SK-N-SH (cell line): ENCODE data around the gene TBX1. TPM values are rescaled to one million over a fixed set of nuclear protein-coding genes. Genes with fewer than 3 reads are reported as not detected.
A peak's percentile ranks its signal among the peaks of the same experiment; 100 is the strongest.

ENCODE experiments used
- CTCF ChIA-PET: fragments of 300-600, 350-600 bp; formaldehyde crosslinking; extraction: SDS; loops from one replicate; lab custom pipeline; 2021; lab: Yijun Ruan, JAX
- POLR2A ChIA-PET: fragments of 350-600 bp; sonication (Branson Sonifier 250); formaldehyde crosslinking; extraction: SDS; loops from one replicate; lab custom pipeline; 2020; ENCODE audit warnings: antibody characterized with exemption, inconsistent platforms; lab: Yijun Ruan, JAX
- DNase-seq: peaks from one replicate; pipeline ENCODE4 v3.0.0; 2012
- H2AFZ ChIP-seq: fragments of 200-600 bp; sonication (generic); 2 replicates; pipeline ENCODE4 v1.8.1; 2016; ENCODE audit warnings: antibody characterized with exemption, mild to moderate bottlenecking, low read depth
- H3F3A ChIP-seq: fragments of 200-600 bp; sonication (generic); replicated peaks from 2 replicates; pipeline ENCODE3; 2016; ENCODE audit warnings: antibody characterized with exemption, mild to moderate bottlenecking; ENCODE audit not compliant: insufficient read depth
- H3K27ac ChIP-seq, 2 experiments: fragments of 200-500 bp in 1 of 2; fragments of 200-600 bp in 1 of 2; sonication (Bioruptor generic) in 1 of 2; sonication (generic), shearing (Covaris generic) in 1 of 2; 2 replicates each; pipeline versions ENCODE4 v1.5.1 to v1.6.1; 2014 to 2016; ENCODE audit warnings: low read depth in 2 of 2, inconsistent platforms in 1 of 2, low read length in 1 of 2, mild to moderate bottlenecking in 1 of 2, mixed read lengths in 1 of 2
- H3K27me3 ChIP-seq: fragments of 200-600 bp; sonication (generic), shearing (Covaris generic); 2 replicates; pipeline ENCODE4 v1.6.1; 2016; ENCODE audit warnings: mixed run types; ENCODE audit not compliant: insufficient read depth
- H3K36me3 ChIP-seq, 2 experiments: fragments of 200-500 bp in 1 of 2; fragments of 200-600 bp in 1 of 2; sonication (Bioruptor generic) in 1 of 2; sonication (generic) in 1 of 2; replicated peaks in 1 of 2; 2 replicates each; pipeline versions ENCODE3 to v1.5.1; 2014 to 2016; ENCODE audit warnings: low read length in 1 of 2, mild to moderate bottlenecking in 1 of 2; ENCODE audit not compliant: insufficient read depth in 2 of 2, control insufficient read depth in 1 of 2
- H3K4me1 ChIP-seq, 2 experiments: fragments of 200-500 bp in 1 of 2; fragments of 200-600 bp in 1 of 2; sonication (Bioruptor generic) in 1 of 2; sonication (generic), shearing (Covaris generic) in 1 of 2; 2 replicates each; pipeline versions ENCODE4 v1.5.1 to v1.6.1; 2014 to 2016; ENCODE audit warnings: low read depth in 1 of 2, low read length in 1 of 2, mixed run types in 1 of 2; ENCODE audit not compliant: insufficient read depth in 2 of 2, control insufficient read depth in 1 of 2
- H3K4me2 ChIP-seq: fragments of 200-600 bp; sonication (generic), shearing (Covaris generic); 2 replicates; pipeline ENCODE4 v1.6.1; 2017; ENCODE audit warnings: mixed run types
- H3K4me3 ChIP-seq, 2 experiments: fragments of 200-500 bp in 1 of 2; fragments of 200-600 bp in 1 of 2; sonication (Bioruptor generic) in 1 of 2; sonication (generic), shearing (Covaris generic) in 1 of 2; 2 replicates each; pipeline versions ENCODE4 v1.5.1 to v1.8.1; 2014 to 2016; ENCODE audit warnings: low read depth in 2 of 2, inconsistent platforms in 1 of 2, low read length in 1 of 2, mild to moderate bottlenecking in 1 of 2, mixed read lengths in 1 of 2, moderate library complexity in 1 of 2
- H3K79me2 ChIP-seq: fragments of 200-600 bp; sonication (generic); 2 replicates; pipeline ENCODE4 v1.8.1; 2017; ENCODE audit warnings: mild to moderate bottlenecking; ENCODE audit not compliant: insufficient read depth
- H3K9ac ChIP-seq: fragments of 200-600 bp; sonication (generic); 2 replicates; pipeline ENCODE4 v1.6.1; 2017; ENCODE audit warnings: mixed run types
- H3K9me2 ChIP-seq: fragments of 200-600 bp; sonication (generic); 2 replicates; pipeline ENCODE4 v1.6.1; 2017; ENCODE audit warnings: mixed run types
- H3K9me3 ChIP-seq: fragments of 200-600 bp; sonication (generic); 2 replicates; pipeline ENCODE4 v1.6.1; 2017; ENCODE audit warnings: mixed run types, mild to moderate bottlenecking, moderate library complexity
- H4K20me1 ChIP-seq: fragments of 200-600 bp; sonication (generic); 2 replicates; pipeline ENCODE4 v1.6.1; 2017; ENCODE audit warnings: mild to moderate bottlenecking, mixed run types; ENCODE audit not compliant: insufficient read depth
- CHD2 ChIP-seq: fragments of 150-350 bp; IDR thresholded peaks from 2 replicates; pipeline ENCODE4 v1.6.1; 2018; ENCODE audit warnings: low read length; ENCODE audit not compliant: partially characterized antibody
- FOSL2 ChIP-seq: IDR thresholded peaks from 2 replicates; pipeline ENCODE4 v1.4.0; 2012; ENCODE audit warnings: low read depth, mild to moderate bottlenecking, moderate library complexity, borderline replicate concordance
- GABPA ChIP-seq: IDR thresholded peaks from 2 replicates; pipeline ENCODE4 v1.4.0; 2012; ENCODE audit warnings: low read depth, mild to moderate bottlenecking
- GATA2 ChIP-seq: sonication (generic); formaldehyde crosslinking; IDR thresholded peaks from 2 replicates; pipeline ENCODE4 v1.5.0; 2020; ENCODE audit warnings: mild to moderate bottlenecking, missing genetic modification reagents
- NRF1 ChIP-seq: IDR thresholded peaks from 2 replicates; pipeline ENCODE4 v1.6.1; 2012; ENCODE audit warnings: low read depth, mild to moderate bottlenecking, low read length
- RCOR1 ChIP-seq: fragments of 150-350 bp; IDR thresholded peaks from 2 replicates; pipeline ENCODE4 v1.6.1; 2017; ENCODE audit warnings: antibody characterized with exemption, low read length
- RFX5 ChIP-seq: IDR thresholded peaks from 2 replicates; pipeline ENCODE4 v1.6.1; 2012; ENCODE audit warnings: mild to moderate bottlenecking, improper control_type of control experiment, low read length
- RXRA ChIP-seq: IDR thresholded peaks from 2 replicates; pipeline ENCODE4 v1.4.0; 2012; ENCODE audit warnings: low read depth, mild to moderate bottlenecking, borderline replicate concordance
- SMC3 ChIP-seq: IDR thresholded peaks from 2 replicates; pipeline ENCODE4 v1.6.1; 2012; ENCODE audit warnings: low read depth, low read length, improper control_type of control experiment
- TAF1 ChIP-seq: IDR thresholded peaks from 2 replicates; pipeline ENCODE4 v1.6.1; 2012; ENCODE audit warnings: low read depth, mild to moderate bottlenecking, low read length, moderate library complexity, borderline replicate concordance
- TCF12 ChIP-seq: IDR thresholded peaks from 2 replicates; pipeline ENCODE4 v1.4.0; 2012
- TEAD4 ChIP-seq: IDR thresholded peaks from 2 replicates; pipeline ENCODE4 v1.4.0; 2012; ENCODE audit warnings: mild to moderate bottlenecking, borderline replicate concordance; ENCODE audit not compliant: insufficient read depth
- YY1 ChIP-seq: IDR thresholded peaks from 2 replicates; pipeline ENCODE4 v1.4.0; 2012; ENCODE audit warnings: low read depth, mild to moderate bottlenecking
- WGBS: methylation state at CpG from one replicate; pipeline ENCODE4 v1.1.6; 2017; ENCODE audit warnings: low lambda C conversion rate; 5-methylcytosine and 5-hydroxymethylcytosine counted together
- polyA plus RNA-seq, 3 experiments: library from polyadenylated mRNA; depleted of rRNA; stranded (reverse); fragments of >200 nt; gene quantifications; 2 replicates each; pipeline ENCODE4 v1.2.3, GENCODE V29; 2012
- TF ChIP-seq, protein P1 (sequence below): fragments of 200-600 bp; sonication (generic); IDR thresholded peaks from 2 replicates; pipeline ENCODE4 v1.6.1; 2017; ENCODE audit warnings: antibody characterized with exemption, mild to moderate bottlenecking, moderate library complexity
- TF ChIP-seq, protein P2 (sequence below): IDR thresholded peaks from 2 replicates; pipeline ENCODE4 v1.4.0; 2012; ENCODE audit warnings: low read depth, borderline replicate concordance
- TF ChIP-seq, protein P3 (sequence below): IDR thresholded peaks from 2 replicates; pipeline ENCODE4 v1.4.0; 2012; ENCODE audit warnings: low read depth
- TF ChIP-seq, protein P4 (sequence below): fragments of 150-350 bp; IDR thresholded peaks from 2 replicates; pipeline ENCODE4 v1.6.1; 2016; ENCODE audit warnings: mild to moderate bottlenecking, low read depth, low read length
- TF ChIP-seq, protein P5 (sequence below): IDR thresholded peaks from 2 replicates; pipeline ENCODE4 v1.6.1; 2012; ENCODE audit warnings: mild to moderate bottlenecking, low read depth, low read length, moderate library complexity

Gene TBX1
- polyA plus RNA-seq, 1 of the 3 experiments (the other 2 are of a cell fraction): not detected

DNA sequence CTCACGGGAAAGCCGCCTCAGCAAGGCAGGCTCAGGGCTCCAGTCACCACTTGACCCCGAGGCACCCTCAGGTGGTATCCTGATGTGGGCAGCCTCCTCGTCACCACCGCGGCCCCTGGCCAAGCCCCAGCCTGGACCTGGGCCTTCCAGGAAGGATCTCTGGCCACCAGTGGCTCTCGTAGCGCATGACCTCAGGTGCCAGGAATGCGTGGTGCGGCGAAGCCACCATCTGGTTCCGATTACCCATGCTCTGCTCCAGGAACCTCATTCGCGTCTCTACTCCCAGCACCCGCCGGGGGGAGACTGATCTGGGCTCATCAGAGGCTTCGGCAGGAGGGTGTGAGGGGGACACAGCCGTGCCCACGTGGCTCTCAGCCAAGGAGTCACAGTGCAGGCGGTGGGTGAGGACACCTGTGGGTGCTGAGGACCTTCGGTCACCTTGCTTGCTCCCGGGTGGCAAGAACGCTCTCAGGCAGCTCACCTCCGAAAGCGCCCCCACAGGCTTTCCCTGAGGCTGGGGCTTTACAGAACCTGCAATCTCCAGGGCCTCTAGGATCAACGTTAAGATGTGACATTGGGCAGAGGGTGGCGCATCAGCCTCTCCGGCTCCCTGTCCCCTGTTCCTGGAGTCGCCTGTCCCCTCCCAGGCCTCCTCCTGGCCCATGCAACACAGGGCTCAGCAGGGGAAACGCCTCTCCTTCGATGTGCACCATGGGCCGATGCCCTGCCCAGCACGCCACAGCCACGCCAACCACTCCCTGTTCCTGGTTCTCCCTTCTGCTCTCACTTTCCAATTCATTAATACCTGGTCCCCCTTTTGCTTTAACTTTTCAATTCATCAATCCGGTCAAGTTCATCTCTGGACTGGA, 39.0 kb downstream of the TBX1 start (continued):
- no peak for TF ChIP-seq YY1
- TF ChIP-seq NRF1: no peak
- TF ChIP-seq RFX5: no peak
- peak; percentile 6 for TF ChIP-seq SMC3
- TF ChIP-seq, protein P1, sequence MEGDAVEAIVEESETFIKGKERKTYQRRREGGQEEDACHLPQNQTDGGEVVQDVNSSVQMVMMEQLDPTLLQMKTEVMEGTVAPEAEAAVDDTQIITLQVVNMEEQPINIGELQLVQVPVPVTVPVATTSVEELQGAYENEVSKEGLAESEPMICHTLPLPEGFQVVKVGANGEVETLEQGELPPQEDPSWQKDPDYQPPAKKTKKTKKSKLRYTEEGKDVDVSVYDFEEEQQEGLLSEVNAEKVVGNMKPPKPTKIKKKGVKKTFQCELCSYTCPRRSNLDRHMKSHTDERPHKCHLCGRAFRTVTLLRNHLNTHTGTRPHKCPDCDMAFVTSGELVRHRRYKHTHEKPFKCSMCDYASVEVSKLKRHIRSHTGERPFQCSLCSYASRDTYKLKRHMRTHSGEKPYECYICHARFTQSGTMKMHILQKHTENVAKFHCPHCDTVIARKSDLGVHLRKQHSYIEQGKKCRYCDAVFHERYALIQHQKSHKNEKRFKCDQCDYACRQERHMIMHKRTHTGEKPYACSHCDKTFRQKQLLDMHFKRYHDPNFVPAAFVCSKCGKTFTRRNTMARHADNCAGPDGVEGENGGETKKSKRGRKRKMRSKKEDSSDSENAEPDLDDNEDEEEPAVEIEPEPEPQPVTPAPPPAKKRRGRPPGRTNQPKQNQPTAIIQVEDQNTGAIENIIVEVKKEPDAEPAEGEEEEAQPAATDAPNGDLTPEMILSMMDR: peak; percentile 30
- TF ChIP-seq FOSL2: peak; percentile 85
- peak; percentile 98 for TF ChIP-seq TEAD4
- TF ChIP-seq, protein P2, sequence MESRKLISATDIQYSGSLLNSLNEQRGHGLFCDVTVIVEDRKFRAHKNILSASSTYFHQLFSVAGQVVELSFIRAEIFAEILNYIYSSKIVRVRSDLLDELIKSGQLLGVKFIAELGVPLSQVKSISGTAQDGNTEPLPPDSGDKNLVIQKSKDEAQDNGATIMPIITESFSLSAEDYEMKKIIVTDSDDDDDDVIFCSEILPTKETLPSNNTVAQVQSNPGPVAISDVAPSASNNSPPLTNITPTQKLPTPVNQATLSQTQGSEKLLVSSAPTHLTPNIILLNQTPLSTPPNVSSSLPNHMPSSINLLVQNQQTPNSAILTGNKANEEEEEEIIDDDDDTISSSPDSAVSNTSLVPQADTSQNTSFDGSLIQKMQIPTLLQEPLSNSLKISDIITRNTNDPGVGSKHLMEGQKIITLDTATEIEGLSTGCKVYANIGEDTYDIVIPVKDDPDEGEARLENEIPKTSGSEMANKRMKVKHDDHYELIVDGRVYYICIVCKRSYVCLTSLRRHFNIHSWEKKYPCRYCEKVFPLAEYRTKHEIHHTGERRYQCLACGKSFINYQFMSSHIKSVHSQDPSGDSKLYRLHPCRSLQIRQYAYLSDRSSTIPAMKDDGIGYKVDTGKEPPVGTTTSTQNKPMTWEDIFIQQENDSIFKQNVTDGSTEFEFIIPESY: 0 out of 2 replicates have a peak, but pooled peaks have one; percentile 14

DNA sequence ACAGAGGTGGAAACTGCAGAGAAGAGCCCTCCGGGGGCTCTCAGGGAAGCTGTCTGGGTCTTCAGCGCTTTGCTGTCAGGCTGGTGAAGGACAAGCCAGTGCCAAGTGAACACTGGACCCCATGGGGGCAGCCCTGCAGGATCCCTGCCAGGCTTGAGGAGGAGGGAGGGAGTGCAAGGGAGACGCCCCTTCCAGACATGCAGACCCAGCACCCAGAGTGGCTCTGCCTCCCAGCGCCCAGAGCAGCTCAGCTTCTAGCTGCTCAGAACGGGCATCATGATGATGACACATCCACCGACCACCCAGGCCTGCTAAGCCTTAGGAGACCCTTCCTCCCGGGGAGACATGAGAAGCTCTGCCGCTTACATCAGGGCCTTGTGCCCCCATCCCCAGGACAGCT, 39.7 kb downstream of the TBX1 start:
- Histone ChIP-seq H3F3A (no peaks in the 10 kb centered on the region), H3K27me3 (no peaks in the 10 kb centered on the region), H3K79me2 (no peaks in the 10 kb centered on the region), H2AFZ (no peak overlapping the region), H3K4me2 (peak overlapping the region; percentile 64; the same call in 1 of the 2 replicates), H3K9me2 (no peaks in the 10 kb centered on the region), H3K27ac (peak overlapping the region in 1 of 2 experiments; percentile 84; a peak in 2 of 4 replicates), H3K36me3 (no peaks in the 10 kb centered on the region), H3K9ac (no peak overlapping the region), H4K20me1 (no peaks in the 10 kb centered on the region), H3K9me3 (no peaks in the 10 kb centered on the region), H3K4me1 (peaks cover 17 to 73% of the 10 kb centered on the region in 2 experiments; a peak in 3 of 4 replicates), H3K4me3 (no peak overlapping the region)
- DNase-seq: no peak
- POLR2A ChIA-PET: interaction anchor here (1.2 kb wide), 1 partner anchor 92 kb away, joined by 3 read pairs; no protein-coding TSS in a partner anchor
- 80% methylated on average over 2 of the region's 8 CpGs for WGBS
- CTCF ChIA-PET: interaction anchor here (0.5 to 2.4 kb wide), 18 partner anchors 7 to 284 kb away, joined by 3 to 13 read pairs (median 4); no protein-coding TSS in a partner anchor
- no peak for TF ChIP-seq TCF12
- no peak for TF ChIP-seq RXRA
- no peak for TF ChIP-seq RCOR1
- TF ChIP-seq TAF1: no peak
- no peak for TF ChIP-seq FOSL2
- TF ChIP-seq, protein P3, sequence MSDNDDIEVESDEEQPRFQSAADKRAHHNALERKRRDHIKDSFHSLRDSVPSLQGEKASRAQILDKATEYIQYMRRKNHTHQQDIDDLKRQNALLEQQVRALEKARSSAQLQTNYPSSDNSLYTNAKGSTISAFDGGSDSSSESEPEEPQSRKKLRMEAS: no peak
- no peak for TF ChIP-seq YY1
- TF ChIP-seq, protein P4, sequence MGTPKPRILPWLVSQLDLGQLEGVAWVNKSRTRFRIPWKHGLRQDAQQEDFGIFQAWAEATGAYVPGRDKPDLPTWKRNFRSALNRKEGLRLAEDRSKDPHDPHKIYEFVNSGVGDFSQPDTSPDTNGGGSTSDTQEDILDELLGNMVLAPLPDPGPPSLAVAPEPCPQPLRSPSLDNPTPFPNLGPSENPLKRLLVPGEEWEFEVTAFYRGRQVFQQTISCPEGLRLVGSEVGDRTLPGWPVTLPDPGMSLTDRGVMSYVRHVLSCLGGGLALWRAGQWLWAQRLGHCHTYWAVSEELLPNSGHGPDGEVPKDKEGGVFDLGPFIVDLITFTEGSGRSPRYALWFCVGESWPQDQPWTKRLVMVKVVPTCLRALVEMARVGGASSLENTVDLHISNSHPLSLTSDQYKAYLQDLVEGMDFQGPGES: no peak
- no peak for TF ChIP-seq GABPA
- TF ChIP-seq, protein P5, sequence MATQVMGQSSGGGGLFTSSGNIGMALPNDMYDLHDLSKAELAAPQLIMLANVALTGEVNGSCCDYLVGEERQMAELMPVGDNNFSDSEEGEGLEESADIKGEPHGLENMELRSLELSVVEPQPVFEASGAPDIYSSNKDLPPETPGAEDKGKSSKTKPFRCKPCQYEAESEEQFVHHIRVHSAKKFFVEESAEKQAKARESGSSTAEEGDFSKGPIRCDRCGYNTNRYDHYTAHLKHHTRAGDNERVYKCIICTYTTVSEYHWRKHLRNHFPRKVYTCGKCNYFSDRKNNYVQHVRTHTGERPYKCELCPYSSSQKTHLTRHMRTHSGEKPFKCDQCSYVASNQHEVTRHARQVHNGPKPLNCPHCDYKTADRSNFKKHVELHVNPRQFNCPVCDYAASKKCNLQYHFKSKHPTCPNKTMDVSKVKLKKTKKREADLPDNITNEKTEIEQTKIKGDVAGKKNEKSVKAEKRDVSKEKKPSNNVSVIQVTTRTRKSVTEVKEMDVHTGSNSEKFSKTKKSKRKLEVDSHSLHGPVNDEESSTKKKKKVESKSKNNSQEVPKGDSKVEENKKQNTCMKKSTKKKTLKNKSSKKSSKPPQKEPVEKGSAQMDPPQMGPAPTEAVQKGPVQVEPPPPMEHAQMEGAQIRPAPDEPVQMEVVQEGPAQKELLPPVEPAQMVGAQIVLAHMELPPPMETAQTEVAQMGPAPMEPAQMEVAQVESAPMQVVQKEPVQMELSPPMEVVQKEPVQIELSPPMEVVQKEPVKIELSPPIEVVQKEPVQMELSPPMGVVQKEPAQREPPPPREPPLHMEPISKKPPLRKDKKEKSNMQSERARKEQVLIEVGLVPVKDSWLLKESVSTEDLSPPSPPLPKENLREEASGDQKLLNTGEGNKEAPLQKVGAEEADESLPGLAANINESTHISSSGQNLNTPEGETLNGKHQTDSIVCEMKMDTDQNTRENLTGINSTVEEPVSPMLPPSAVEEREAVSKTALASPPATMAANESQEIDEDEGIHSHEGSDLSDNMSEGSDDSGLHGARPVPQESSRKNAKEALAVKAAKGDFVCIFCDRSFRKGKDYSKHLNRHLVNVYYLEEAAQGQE: no peak
- no peak for TF ChIP-seq CHD2
- TF ChIP-seq, protein P2: no peak
- TF ChIP-seq GATA2 (CRISPR knock-in tag): no peak
